B cell (primary cell): ENCODE measurements around the gene WRAP73. TPM values are rescaled to one million over a fixed set of nuclear protein-coding genes. Genes with fewer than 3 reads are reported as not detected.
A peak's percentile ranks its signal among the peaks of the same experiment; 100 is the strongest.

Source experiments
- ATAC-seq: fragments of 200-7000 bp; cut with Tn5 transposase; one replicate; pipeline ENCODE4 v1.10.0; 2021; ENCODE audit warnings: low read depth, mild to moderate bottlenecking, moderate number of reproducible peaks, moderate library complexity
- CTCF ChIA-PET: fragments of 350-600 bp; sonication (Branson Sonifier 250); formaldehyde crosslinking; loops from one replicate; lab custom pipeline; 2021; ENCODE audit warnings: antibody characterized with exemption, inconsistent platforms; lab: Charles Lee
- POLR2A ChIA-PET: fragments of 350-600 bp; sonication (Branson Sonifier 250); formaldehyde crosslinking; loops from one replicate; lab custom pipeline; 2021; ENCODE audit warnings: antibody characterized with exemption; lab: Charles Lee
- DNase-seq: peaks from one replicate; pipeline ENCODE4 v3.0.0; 2013
- H2AFZ ChIP-seq: 2 replicates; pipeline ENCODE4 v1.6.1; 2012; ENCODE audit warnings: mild to moderate bottlenecking, low read depth, low read length; ENCODE audit not compliant: insufficient read depth, poor library complexity, severe bottlenecking
- H3K27ac ChIP-seq, 2 donors: 1 replicate in 1 of 2; 2 replicates in 1 of 2; pipeline ENCODE4 v1.5.1; 2012 to 2013; ENCODE audit warnings: low read length in 2 of 2, mild to moderate bottlenecking in 2 of 2, moderate library complexity in 1 of 2
- H3K27me3 ChIP-seq, 4 experiments: fragments of 200-600 bp in 1 of 4; sonication (generic) in 1 of 4; replicated peaks in 1 of 4; 1 replicate in 2 of 4; 2 replicates in 2 of 4; pipeline versions ENCODE4 v1.6.1 to v1.7.0; 2013 to 2016; ENCODE audit warnings: low read length in 3 of 4, mild to moderate bottlenecking in 2 of 4, mixed read lengths in 1 of 4, moderate library complexity in 1 of 4; ENCODE audit not compliant: insufficient read depth in 4 of 4, control insufficient read depth in 3 of 4; ENCODE audit errors: control extremely low read depth in 1 of 4
- H3K36me3 ChIP-seq, 2 experiments: replicated peaks in 1 of 2; 1 replicate in 1 of 2; 2 replicates in 1 of 2; pipeline versions ENCODE4 v1.6.1 to v1.7.1; 2013; ENCODE audit warnings: low read length in 1 of 2; ENCODE audit not compliant: insufficient read depth in 2 of 2, control insufficient read depth in 1 of 2; ENCODE audit errors: control extremely low read depth in 1 of 2, extremely low read depth in 1 of 2
- H3K4me1 ChIP-seq, 2 donors: fragments of 200-600 bp in 1 of 2; sonication (generic) in 1 of 2; 1 replicate in 1 of 2; 2 replicates in 1 of 2; pipeline versions ENCODE4 v1.5.1 to v1.6.1; 2013 to 2017; ENCODE audit warnings: low read length in 2 of 2; ENCODE audit not compliant: control insufficient read depth in 2 of 2, insufficient read depth in 2 of 2
- H3K4me2 ChIP-seq: replicated peaks from 2 replicates; pipeline ENCODE3; 2012; ENCODE audit warnings: mild to moderate bottlenecking, low read depth, low read length; ENCODE audit not compliant: poor library complexity, severe bottlenecking
- H3K4me3 ChIP-seq, 5 experiments: fragments of 200-600 bp in 1 of 5; sonication (generic) in 1 of 5; 1 replicate in 3 of 5; 2 replicates in 2 of 5; pipeline versions ENCODE4 v1.5.1 to v1.7.0; 2011 to 2016; ENCODE audit warnings: low read length in 4 of 5, mild to moderate bottlenecking in 4 of 5, low read depth in 2 of 5, control low read depth in 1 of 5, moderate library complexity in 1 of 5; ENCODE audit not compliant: insufficient read depth in 1 of 5; ENCODE audit errors: control extremely low read depth in 1 of 5, extremely low read depth in 1 of 5
- H3K79me2 ChIP-seq: fragments of 200-600 bp; sonication (generic); one replicate; pipeline ENCODE4 v1.6.0; 2016; ENCODE audit warnings: low read length; ENCODE audit not compliant: control insufficient read depth, insufficient read depth
- H3K9ac ChIP-seq: fragments of 200-600 bp; sonication (generic); 2 replicates; pipeline ENCODE4 v1.6.1; 2017; ENCODE audit warnings: mild to moderate bottlenecking, low read length, moderate library complexity
- H3K9me3 ChIP-seq, 3 donors: one replicate each; pipeline versions ENCODE4 v1.6.1 to v1.7.1; 2013; ENCODE audit warnings: low read length in 2 of 3; ENCODE audit not compliant: control insufficient read depth in 2 of 3, insufficient read depth in 1 of 3; ENCODE audit errors: control extremely low read depth in 1 of 3
- H4K20me1 ChIP-seq: 2 replicates; pipeline ENCODE4 v1.6.0; 2012; ENCODE audit warnings: mild to moderate bottlenecking, low read length; ENCODE audit not compliant: insufficient read depth, control insufficient read depth, poor library complexity, severe bottlenecking
- H3K27ac Mint-ChIP-seq: one replicate; pipeline ENCODE4 v1.8.0; 2021; ENCODE audit warnings: mixed read lengths
- H3K27me3 Mint-ChIP-seq: one replicate; pipeline ENCODE4 v1.8.0; 2021; ENCODE audit warnings: mixed read lengths
- H3K4me1 Mint-ChIP-seq: one replicate; pipeline ENCODE4 v1.8.0; 2021; ENCODE audit warnings: mixed read lengths
- H3K4me3 Mint-ChIP-seq: one replicate; pipeline ENCODE4 v1.8.0; 2021; ENCODE audit warnings: mixed read lengths
- H3K9me3 Mint-ChIP-seq: one replicate; pipeline ENCODE4 v1.8.0; 2022; ENCODE audit warnings: mixed read lengths; ENCODE audit not compliant: insufficient read depth
- EZH2 ChIP-seq: IDR thresholded peaks from 2 replicates; pipeline ENCODE4 v1.6.1; 2012; ENCODE audit warnings: borderline replicate concordance, low read depth, mild to moderate bottlenecking, moderate library complexity, low read length; ENCODE audit not compliant: insufficient read depth, poor library complexity, severe bottlenecking
- WGBS: methylation state at CpG from one replicate; pipeline ENCODE4 v1.1.5; 2013; ENCODE audit warnings: missing lambda C conversion rate; ENCODE audit not compliant: insufficient coverage; 5-methylcytosine and 5-hydroxymethylcytosine counted together
- intact Hi-C: fragments of 100-400 bp; cut with micrococcal nuclease; formaldehyde crosslinking; loops from one replicate; pipeline ENCODE4 v1.10.0; 2022
- polyA plus RNA-seq: library from polyadenylated mRNA; depleted of rRNA; stranded (reverse); fragments of >200 nt; gene quantifications from 2 replicates; pipeline ENCODE4 v1.2.3, GENCODE V29; 2012
- total RNA-seq, 2 donors: library from RNA; stranded (reverse); fragments of 120-200 nt in 1 of 2; gene quantifications; 1 replicate in 1 of 2; 2 replicates in 1 of 2; pipeline versions ENCODE4 v1.2.3 to v1.2.4, GENCODE V29; 2013 to 2022
- TF ChIP-seq, protein P1 (sequence below): fragments of 200-600 bp; IDR thresholded peaks from one replicate; pipeline ENCODE4 v1.8.0; 2022; ENCODE audit warnings: antibody characterized with exemption, mild to moderate bottlenecking

WRAP73 gene
- total and polyA plus RNA-seq, 2 donors (not counting 1 experiment from before 2014, with no cell fraction given): 37.1 to 68.5 TPM

DNA sequence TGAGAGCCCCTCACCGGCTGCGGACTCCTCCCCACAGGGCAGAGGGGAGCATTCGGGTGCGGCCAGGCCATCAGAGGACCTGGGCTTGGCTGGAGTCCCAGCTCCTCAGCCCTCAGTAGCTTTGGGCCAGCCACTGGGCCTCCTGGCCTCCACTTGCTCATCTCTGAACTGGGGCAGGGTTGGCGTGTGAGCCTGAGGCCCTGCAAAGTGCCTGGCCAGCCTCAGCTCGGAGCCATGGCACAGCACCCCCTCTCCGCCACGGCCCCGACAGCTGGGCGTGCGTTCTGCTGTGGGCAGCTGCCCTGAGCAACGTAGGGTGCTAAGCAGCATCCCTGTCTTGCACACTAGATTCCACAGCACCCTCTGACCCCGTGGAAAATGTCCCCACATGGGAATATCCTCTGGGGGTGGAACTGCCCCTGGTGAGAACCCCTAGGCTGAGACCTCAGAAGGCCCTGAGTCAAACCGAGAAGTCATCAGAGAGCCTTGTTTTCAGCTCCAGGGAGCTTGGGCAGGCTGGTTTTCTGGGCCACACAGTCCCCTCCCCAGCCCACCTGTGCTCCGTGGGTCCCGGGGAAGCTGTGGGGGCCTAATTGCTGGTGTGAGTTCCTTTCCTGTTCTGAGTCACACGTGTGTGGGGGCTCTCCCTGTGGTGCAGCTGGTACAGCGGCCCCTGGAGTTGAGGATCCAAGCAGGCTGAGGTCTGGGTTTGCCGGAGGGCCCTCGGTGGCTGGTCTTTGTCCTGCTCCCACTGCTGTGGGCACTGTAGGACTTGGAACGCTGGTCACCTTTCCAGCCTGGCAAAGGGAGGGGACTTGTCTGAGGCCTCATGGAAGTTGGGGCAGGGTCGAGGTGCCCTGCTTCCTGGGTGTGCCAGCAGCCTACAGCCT is 26.9 kb upstream of the WRAP73 start:
- H3K4me1 ChIP-seq: peaks cover 52 to 86% of the 10 kb centered on the region in 2 donors
- intact Hi-C loops: loop anchor here (1.0 to 2.0 kb wide), 3 partner anchors 11 to 52 kb away; partner anchors contain the start of genes TPRG1L and WRAP73
- WGBS: 42% methylated on average over 22 of the region's 22 CpGs
- H3K27ac ChIP-seq: peak overlapping the region; percentile 60 to 77
- H4K20me1 ChIP-seq: no peaks in the 10 kb centered on the region
- POLR2A ChIA-PET: interaction anchor here (1.3 to 1.8 kb wide), 3 partner anchors 8 to 24 kb away, joined by 3 to 24 read pairs (median 12); no protein-coding TSS in a partner anchor
- peak overlapping the region in 3 of 5 experiments; percentile 8 to 43 (median 9) for H3K4me3 ChIP-seq
- Mint-ChIP-seq H3K4me1 (peaks cover 75% of the 10 kb centered on the region), H3K9me3 (no peaks in the 10 kb centered on the region), H3K4me3 (peak overlapping the region; percentile 44), H3K27me3 (no peaks in the 10 kb centered on the region), H3K27ac (peak overlapping the region; percentile 79)
- peaks cover 0 to 3% (median 0%) of the 10 kb centered on the region in 4 experiments for H3K27me3 ChIP-seq
- H3K4me2 ChIP-seq: peak overlapping the region; percentile 78
- no peaks in the 10 kb centered on the region for H3K36me3 ChIP-seq
- H3K79me2 ChIP-seq: no peaks in the 10 kb centered on the region
- CTCF ChIA-PET: interaction anchor here (1.0 to 2.1 kb wide), 5 partner anchors 10 to 52 kb away, joined by 3 to 20 read pairs (median 3); partner anchors contain the start of genes TPRG1L and WRAP73
- H2AFZ ChIP-seq: peak overlapping the region; percentile 47
- TF ChIP-seq, protein P1, sequence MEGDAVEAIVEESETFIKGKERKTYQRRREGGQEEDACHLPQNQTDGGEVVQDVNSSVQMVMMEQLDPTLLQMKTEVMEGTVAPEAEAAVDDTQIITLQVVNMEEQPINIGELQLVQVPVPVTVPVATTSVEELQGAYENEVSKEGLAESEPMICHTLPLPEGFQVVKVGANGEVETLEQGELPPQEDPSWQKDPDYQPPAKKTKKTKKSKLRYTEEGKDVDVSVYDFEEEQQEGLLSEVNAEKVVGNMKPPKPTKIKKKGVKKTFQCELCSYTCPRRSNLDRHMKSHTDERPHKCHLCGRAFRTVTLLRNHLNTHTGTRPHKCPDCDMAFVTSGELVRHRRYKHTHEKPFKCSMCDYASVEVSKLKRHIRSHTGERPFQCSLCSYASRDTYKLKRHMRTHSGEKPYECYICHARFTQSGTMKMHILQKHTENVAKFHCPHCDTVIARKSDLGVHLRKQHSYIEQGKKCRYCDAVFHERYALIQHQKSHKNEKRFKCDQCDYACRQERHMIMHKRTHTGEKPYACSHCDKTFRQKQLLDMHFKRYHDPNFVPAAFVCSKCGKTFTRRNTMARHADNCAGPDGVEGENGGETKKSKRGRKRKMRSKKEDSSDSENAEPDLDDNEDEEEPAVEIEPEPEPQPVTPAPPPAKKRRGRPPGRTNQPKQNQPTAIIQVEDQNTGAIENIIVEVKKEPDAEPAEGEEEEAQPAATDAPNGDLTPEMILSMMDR: no peak
- TF ChIP-seq EZH2: no peak
- peak; percentile 29 for ATAC-seq
- H3K9me3 ChIP-seq: peaks cover 0 to 8% (median 0%) of the 10 kb centered on the region in 3 donors
- H3K9ac ChIP-seq: peak overlapping the region; percentile 49
- peak; percentile 66 for DNase-seq
